Right atrium auricular region (tissue), 2 donors: ENCODE results near the gene CAMTA1. TPM values are rescaled to one million over a fixed set of nuclear protein-coding genes. Genes with fewer than 3 reads are reported as not detected.
A peak's percentile ranks its signal among the peaks of the same experiment; 100 is the strongest.

ENCODE experiments used
- DNase-seq: peaks from one replicate; pipeline ENCODE4 v3.0.0-alpha.2; 2019; ENCODE audit warnings: low spot score
- H3K27ac ChIP-seq, 2 donors: fragments of 200-600 bp; sonication (generic); 1 replicate in 1 of 2; 2 replicates in 1 of 2; pipeline ENCODE4 v1.5.1; 2016 to 2019
- H3K27me3 ChIP-seq, 2 donors: fragments of 200-600 bp; sonication (generic); one replicate each; pipeline versions ENCODE4 v1.5.1 to v1.6.0; 2017 to 2019
- H3K36me3 ChIP-seq: fragments of 200-600 bp; sonication (generic); one replicate; pipeline ENCODE4 v1.5.1; 2016
- H3K4me1 ChIP-seq, 2 donors: fragments of 200-600 bp; sonication (generic); one replicate each; pipeline versions ENCODE4 v1.5.1 to v1.6.0; 2017 to 2019
- H3K4me3 ChIP-seq, 2 donors: fragments of 200-600 bp; sonication (generic); 1 replicate in 1 of 2; 2 replicates in 1 of 2; pipeline ENCODE4 v1.5.1; 2017 to 2019; ENCODE audit warnings: mild to moderate bottlenecking in 1 of 2, moderate library complexity in 1 of 2
- H3K9me3 ChIP-seq, 2 donors: fragments of 200-600 bp; sonication (generic); one replicate each; pipeline ENCODE4 v1.5.1; 2019
- total RNA-seq, 2 donors: library from RNA; depleted of rRNA; stranded (reverse); fragments of >200 nt; gene quantifications; one replicate each; pipeline ENCODE4 v1.1.0, GENCODE V29; 2016
- TF ChIP-seq, protein P1 (sequence below), 2 donors: fragments of 200-600 bp; sonication (generic); IDR thresholded peaks; one replicate each; pipeline ENCODE4 v1.5.1; 2019; ENCODE audit warnings: antibody characterized with exemption in 2 of 2

The CAMTA1 gene
- total RNA-seq, 2 donors from 2014 or later, result 132 to 190 TPM

DNA sequence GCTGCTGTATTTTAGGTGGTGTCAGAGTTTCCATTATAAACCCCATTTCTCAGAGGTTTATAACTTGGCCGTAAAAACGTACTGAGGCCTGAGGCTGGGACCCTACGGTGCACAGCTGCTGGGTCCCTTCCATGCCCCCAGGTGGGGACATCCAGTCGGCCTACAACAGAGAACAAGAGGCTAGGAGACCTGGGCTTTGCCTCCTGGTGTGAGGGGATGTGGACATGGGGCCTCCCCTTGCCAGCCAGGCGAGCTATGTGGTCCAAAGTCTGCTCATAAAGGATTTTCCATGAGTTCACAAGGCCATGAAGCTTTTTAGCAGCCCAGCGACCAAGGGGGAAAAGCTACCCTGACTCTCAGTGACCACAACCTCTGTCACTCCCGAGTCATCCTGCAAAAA lies 724.3 kb downstream of the CAMTA1 start:
- peak overlapping the region; percentile 14 to 26 for H3K27ac ChIP-seq
- H3K4me3 ChIP-seq, result no peak overlapping the region
- H3K4me1 ChIP-seq, result peaks cover 0 to 29% of the 10 kb centered on the region in 2 donors
- no peaks in the 10 kb centered on the region for H3K9me3 ChIP-seq
- no peaks in the 10 kb centered on the region for H3K27me3 ChIP-seq
- TF ChIP-seq, protein P1, sequence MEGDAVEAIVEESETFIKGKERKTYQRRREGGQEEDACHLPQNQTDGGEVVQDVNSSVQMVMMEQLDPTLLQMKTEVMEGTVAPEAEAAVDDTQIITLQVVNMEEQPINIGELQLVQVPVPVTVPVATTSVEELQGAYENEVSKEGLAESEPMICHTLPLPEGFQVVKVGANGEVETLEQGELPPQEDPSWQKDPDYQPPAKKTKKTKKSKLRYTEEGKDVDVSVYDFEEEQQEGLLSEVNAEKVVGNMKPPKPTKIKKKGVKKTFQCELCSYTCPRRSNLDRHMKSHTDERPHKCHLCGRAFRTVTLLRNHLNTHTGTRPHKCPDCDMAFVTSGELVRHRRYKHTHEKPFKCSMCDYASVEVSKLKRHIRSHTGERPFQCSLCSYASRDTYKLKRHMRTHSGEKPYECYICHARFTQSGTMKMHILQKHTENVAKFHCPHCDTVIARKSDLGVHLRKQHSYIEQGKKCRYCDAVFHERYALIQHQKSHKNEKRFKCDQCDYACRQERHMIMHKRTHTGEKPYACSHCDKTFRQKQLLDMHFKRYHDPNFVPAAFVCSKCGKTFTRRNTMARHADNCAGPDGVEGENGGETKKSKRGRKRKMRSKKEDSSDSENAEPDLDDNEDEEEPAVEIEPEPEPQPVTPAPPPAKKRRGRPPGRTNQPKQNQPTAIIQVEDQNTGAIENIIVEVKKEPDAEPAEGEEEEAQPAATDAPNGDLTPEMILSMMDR (IDR thresholded peaks at IDR 0.05), result no peak
- DNase-seq, result no peak
- H3K36me3 ChIP-seq, result no peaks in the 10 kb centered on the region

DNA sequence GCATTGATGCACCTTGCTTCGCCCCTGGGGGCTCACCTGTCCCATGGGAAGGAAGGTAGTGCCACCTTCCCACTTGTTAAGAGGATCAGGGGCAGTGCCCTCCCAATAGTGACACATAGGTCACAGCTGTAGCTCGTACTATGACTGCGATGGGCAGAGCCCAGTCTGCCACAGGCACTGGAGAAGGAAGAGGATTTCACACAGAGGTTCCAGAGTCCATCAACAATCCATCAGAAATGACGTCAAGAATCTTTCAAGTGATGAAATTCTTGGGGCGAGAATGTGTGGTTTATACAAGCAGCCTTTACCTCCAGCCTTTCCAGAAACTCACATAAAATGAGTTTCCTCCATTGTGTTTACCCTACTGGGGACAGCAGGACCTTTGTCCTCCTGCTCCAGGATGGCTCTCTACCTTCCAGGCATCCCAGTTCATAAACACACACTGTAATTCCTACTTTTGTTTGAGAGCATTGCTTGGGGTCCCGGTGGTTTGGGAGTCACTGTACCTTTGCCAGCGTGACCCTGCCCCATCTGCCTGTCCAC lies 725.2 kb downstream of the CAMTA1 start:
- no peaks in the 10 kb centered on the region for H3K9me3 ChIP-seq
- TF ChIP-seq, protein P1 (IDR thresholded peaks at IDR 0.05), result no peak

DNA sequence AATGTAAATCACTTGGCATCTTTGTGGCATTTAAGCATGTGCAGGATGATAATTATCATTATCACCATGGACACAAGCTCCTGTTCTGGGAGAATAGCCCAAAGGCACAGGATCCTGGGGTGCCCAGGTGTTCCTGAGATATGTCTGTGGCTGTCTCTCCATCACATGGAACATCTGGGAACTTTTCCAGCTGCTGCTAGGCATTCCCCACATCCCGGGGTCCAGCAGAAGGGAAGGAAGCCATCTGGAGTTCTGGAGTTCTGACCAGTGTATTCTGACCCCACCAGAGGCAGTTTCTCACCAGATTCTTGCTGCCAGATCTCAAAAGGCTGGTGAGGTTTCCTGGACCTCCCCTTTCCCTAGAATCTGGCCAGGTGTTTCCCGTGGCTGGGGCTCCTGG lies 726.1 kb downstream of the CAMTA1 start:
- TF ChIP-seq, protein P1 (IDR thresholded peaks at IDR 0.05), result no peak
- no peak for DNase-seq

More for the DNA sequence above, 725.2 kb downstream of the CAMTA1 start:
- no peak overlapping the region for H3K27ac ChIP-seq
- H3K4me3 ChIP-seq, result no peak overlapping the region
- H3K4me1 ChIP-seq, result peaks cover 0 to 30% of the 10 kb centered on the region in 2 donors
- no peaks in the 10 kb centered on the region for H3K27me3 ChIP-seq
- no peak for DNase-seq
- H3K36me3 ChIP-seq, result no peaks in the 10 kb centered on the region

DNA sequence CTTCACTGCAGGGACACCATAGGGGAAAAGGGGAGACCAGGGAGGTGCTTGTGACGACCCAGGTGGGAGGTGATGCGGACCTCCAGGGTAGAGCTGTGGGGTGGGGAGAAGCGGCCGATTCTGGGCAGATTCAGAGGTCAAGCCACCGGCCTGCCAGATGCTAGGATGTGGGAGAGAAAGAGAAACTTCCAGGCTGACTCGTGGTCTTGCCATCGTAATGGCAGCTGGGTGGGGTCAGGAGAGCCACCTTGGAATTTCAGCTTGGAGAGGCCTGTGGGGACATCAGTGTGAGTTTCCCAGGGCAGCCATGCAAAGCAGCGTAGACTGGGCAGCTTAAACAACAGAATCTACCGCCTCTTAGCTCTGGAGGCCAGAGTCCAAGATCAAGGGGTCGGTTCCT lies 727.8 kb downstream of the CAMTA1 start:
- H3K4me1 ChIP-seq, result peaks cover 0 to 36% of the 10 kb centered on the region in 2 donors
- no peaks in the 10 kb centered on the region for H3K9me3 ChIP-seq
- no peak overlapping the region for H3K4me3 ChIP-seq
- DNase-seq, result no peak
- TF ChIP-seq, protein P1 (IDR thresholded peaks at IDR 0.05), result no peak
- H3K27ac ChIP-seq, result no peak overlapping the region
- no peaks in the 10 kb centered on the region for H3K27me3 ChIP-seq
- no peaks in the 10 kb centered on the region for H3K36me3 ChIP-seq

More for the DNA sequence above, 726.1 kb downstream of the CAMTA1 start:
- H3K4me3 ChIP-seq, result no peak overlapping the region
- no peaks in the 10 kb centered on the region for H3K36me3 ChIP-seq
- H3K4me1 ChIP-seq, result peaks cover 0 to 27% of the 10 kb centered on the region in 2 donors
- H3K27me3 ChIP-seq, result no peaks in the 10 kb centered on the region
- no peak overlapping the region for H3K27ac ChIP-seq
- no peaks in the 10 kb centered on the region for H3K9me3 ChIP-seq

DNA sequence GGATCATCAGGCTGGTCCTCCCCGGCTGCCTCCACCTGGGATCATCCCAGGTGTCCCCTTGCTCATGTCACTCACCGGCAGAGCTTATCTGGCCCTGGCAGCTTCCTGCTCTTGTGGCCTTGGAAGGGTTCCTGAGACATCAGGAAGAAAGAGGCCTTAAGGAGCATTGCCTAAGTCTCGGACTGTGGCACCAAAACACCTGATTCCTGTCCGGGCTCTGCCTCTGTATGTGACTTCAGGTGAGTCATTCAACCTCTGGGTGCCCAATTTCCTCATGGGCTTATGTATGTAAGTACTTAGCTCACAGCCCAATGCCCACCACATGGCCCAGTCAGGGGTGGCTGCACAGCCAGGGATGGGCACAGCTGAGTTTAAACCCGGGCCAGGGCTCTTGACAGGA lies 729.9 kb downstream of the CAMTA1 start:
- Histone ChIP-seq H3K4me1 (peaks cover 0 to 29% of the 10 kb centered on the region in 2 donors), H3K27me3 (no peaks in the 10 kb centered on the region), H3K4me3 (no peak overlapping the region), H3K9me3 (no peaks in the 10 kb centered on the region), H3K27ac (peak overlapping the region in 1 of 2 donors; percentile 87), H3K36me3 (no peaks in the 10 kb centered on the region)
- no peak for DNase-seq
- TF ChIP-seq, protein P1 (IDR thresholded peaks at IDR 0.05), result no peak

DNA sequence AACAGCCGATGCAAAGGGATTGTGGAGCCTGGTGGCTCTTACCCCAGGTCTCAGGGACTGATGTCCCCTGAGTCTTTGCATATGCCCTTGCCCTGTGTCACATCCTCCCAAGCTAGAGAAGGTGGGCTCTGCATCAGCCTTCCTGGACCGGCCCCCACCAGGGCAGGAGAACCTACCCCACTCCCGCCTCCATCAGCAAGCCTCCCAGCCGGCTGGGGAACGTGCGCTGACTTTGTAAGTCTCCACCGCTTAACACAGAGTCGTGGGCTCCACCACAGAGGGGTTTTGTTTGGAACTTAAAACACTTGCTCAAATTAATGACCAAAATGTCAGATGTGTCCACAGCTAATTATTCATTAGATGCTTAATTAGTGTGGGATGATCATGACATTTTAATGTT lies 730.6 kb downstream of the CAMTA1 start:
- no peaks in the 10 kb centered on the region for H3K9me3 ChIP-seq
- no peak for DNase-seq
- H3K27me3 ChIP-seq, result no peaks in the 10 kb centered on the region
- H3K27ac ChIP-seq, result peak overlapping the region in 1 of 2 donors; percentile 87
- TF ChIP-seq, protein P1 (IDR thresholded peaks at IDR 0.05), result no peak
- no peak overlapping the region for H3K4me3 ChIP-seq
- H3K36me3 ChIP-seq, result no peaks in the 10 kb centered on the region
- peaks cover 0 to 29% of the 10 kb centered on the region in 2 donors for H3K4me1 ChIP-seq
